Endodermal cell (in vitro differentiated cells): ENCODE measurements around the gene APC. TPM values are rescaled to one million over a fixed set of nuclear protein-coding genes. Genes with fewer than 3 reads are reported as not detected.

Experiments
- DNase-seq: peaks from one replicate; pipeline ENCODE4 v3.0.0-alpha.2; 2017
- H3K27ac ChIP-seq: 2 replicates; pipeline ENCODE4 v1.5.1; 2013; ENCODE audit warnings: mild to moderate bottlenecking, low read depth, low read length, moderate library complexity
- H3K27me3 ChIP-seq: 2 replicates; pipeline ENCODE4 v1.6.1; 2013; ENCODE audit warnings: mild to moderate bottlenecking, low read length, moderate library complexity; ENCODE audit not compliant: insufficient read depth, control insufficient read depth, poor library complexity, severe bottlenecking
- H3K36me3 ChIP-seq: 2 replicates; pipeline ENCODE4 v1.7.0; 2013; ENCODE audit warnings: mild to moderate bottlenecking, low read length, moderate library complexity; ENCODE audit not compliant: control insufficient read depth, insufficient read depth
- H3K4me1 ChIP-seq: one replicate; pipeline ENCODE4 v1.7.0; 2013; ENCODE audit warnings: low read length; ENCODE audit not compliant: control insufficient read depth, insufficient read depth
- H3K4me3 ChIP-seq: 2 replicates; pipeline ENCODE4 v1.5.1; 2013; ENCODE audit warnings: mild to moderate bottlenecking, low read length, moderate library complexity
- H3K9ac ChIP-seq: 2 replicates; pipeline ENCODE4 v1.6.1; 2013; ENCODE audit warnings: mild to moderate bottlenecking, low read length, moderate library complexity; ENCODE audit not compliant: poor library complexity, severe bottlenecking; ENCODE audit errors: extremely low read depth
- H3K9me3 ChIP-seq: 2 replicates; pipeline ENCODE4 v1.6.1; 2013; ENCODE audit warnings: mild to moderate bottlenecking, low read length, moderate library complexity; ENCODE audit not compliant: control insufficient read depth
- H3K27ac Mint-ChIP-seq: 2 replicates; pipeline ENCODE4 v1.8.0; 2020; ENCODE audit warnings: mixed read lengths
- H3K27me3 Mint-ChIP-seq: 2 replicates; pipeline ENCODE4 v1.8.0; 2021; ENCODE audit warnings: mild to moderate bottlenecking, mixed read lengths; ENCODE audit not compliant: insufficient read depth
- H3K36me3 Mint-ChIP-seq: 2 replicates; pipeline ENCODE4 v1.8.0; 2020; ENCODE audit warnings: low read depth, mixed read lengths
- H3K4me1 Mint-ChIP-seq: 2 replicates; pipeline ENCODE4 v1.8.0; 2020; ENCODE audit warnings: mixed read lengths
- H3K4me3 Mint-ChIP-seq: 2 replicates; pipeline ENCODE4 v1.8.0; 2020; ENCODE audit warnings: mild to moderate bottlenecking, moderate library complexity, mixed read lengths
- H3K9me3 Mint-ChIP-seq: 2 replicates; pipeline ENCODE4 v1.8.0; 2020; ENCODE audit warnings: mild to moderate bottlenecking, mixed read lengths
- CTCF ChIP-seq: fragments of 200-600 bp; sonication (generic); conservative IDR thresholded peaks from 2 replicates; pipeline ENCODE4 v1.5.0; 2021; ENCODE audit warnings: antibody characterized with exemption, mild to moderate bottlenecking
- WGBS, 2 experiments: methylation state at CpG; one replicate each; pipeline versions ENCODE4 v1.1.5 to v1.1.7; 2013; ENCODE audit warnings: missing lambda C conversion rate in 2 of 2, mixed read lengths in 1 of 2; ENCODE audit not compliant: insufficient coverage in 1 of 2, insufficient read length in 1 of 2; 5-methylcytosine and 5-hydroxymethylcytosine counted together
- total RNA-seq, 2 donors: library from RNA; stranded (reverse); fragmentation: NEBNext Ultra II Directional in 1 of 2; extraction: Animal tissue kit (Norgen Biotek cat#: 25700) in 1 of 2; gene quantifications; 2 replicates in 1 of 2; 3 replicates in 1 of 2; pipeline ENCODE4 v1.2.1, GENCODE V29; 2021

Gene APC
- total RNA-seq, 2 donors from 2014 or later, result 66.3 to 87.6 TPM

- no peak overlapping the region for H3K27ac Mint-ChIP-seq
- peaks cover 19% of the 10 kb centered on the region for H3K4me1 Mint-ChIP-seq
- no peak for TF ChIP-seq CTCF
- H3K36me3 Mint-ChIP-seq, result peaks cover 76% of the 10 kb centered on the region
- Histone ChIP-seq H3K27ac (no peak overlapping the region), H3K4me1 (no peaks in the 10 kb centered on the region), H3K9ac (no peak overlapping the region), H3K9me3 (no peaks in the 10 kb centered on the region), H3K27me3 (no peaks in the 10 kb centered on the region), H3K36me3 (peaks cover 94% of the 10 kb centered on the region), H3K4me3 (no peak overlapping the region)
- no peak overlapping the region for H3K4me3 Mint-ChIP-seq
- no peaks in the 10 kb centered on the region for H3K9me3 Mint-ChIP-seq
- DNase-seq, result no peak
- no peaks in the 10 kb centered on the region for H3K27me3 Mint-ChIP-seq
- 86% methylated on average over 1 of the region's 1 CpG; no CpG with 5 or more reads in 1 of the 2 experiments for WGBS, 2 experiments
Measured at GRCh38 chr5:112820246-112820645, 82.6 kb downstream of the APC start.

DNA sequence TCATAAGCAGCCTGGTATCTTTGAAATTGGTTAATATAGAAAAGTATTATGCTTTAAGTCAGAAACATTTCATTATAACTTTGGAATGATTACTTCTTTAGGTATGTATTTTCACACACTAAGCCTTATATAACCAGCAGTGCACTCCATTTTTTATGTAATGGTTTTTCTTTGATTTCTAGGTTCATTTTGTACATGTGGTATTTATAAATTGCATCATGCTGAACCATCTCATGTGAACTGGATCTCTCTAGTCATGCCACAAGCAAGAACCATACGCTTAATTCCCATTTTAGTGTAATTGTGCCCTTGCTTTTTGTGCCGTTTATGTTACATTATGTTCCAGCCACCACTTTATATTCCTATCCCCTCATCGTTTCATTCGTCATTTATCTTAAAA is 84.8 kb downstream of the APC start:
- Mint-ChIP-seq H3K9me3 (no peaks in the 10 kb centered on the region), H3K4me3 (no peak overlapping the region), H3K27me3 (no peaks in the 10 kb centered on the region), H3K27ac (no peak overlapping the region), H3K4me1 (peaks cover 23% of the 10 kb centered on the region), H3K36me3 (peaks cover 73% of the 10 kb centered on the region)
- Histone ChIP-seq H3K27me3 (no peaks in the 10 kb centered on the region), H3K36me3 (peaks cover 97% of the 10 kb centered on the region), H3K4me1 (no peaks in the 10 kb centered on the region), H3K27ac (no peak overlapping the region), H3K4me3 (no peak overlapping the region), H3K9ac (no peak overlapping the region), H3K9me3 (no peaks in the 10 kb centered on the region)
- TF ChIP-seq CTCF, result no peak
- WGBS, 2 experiments, result 94 to 98% methylated on average over 4 of the region's 4 CpGs
- no peak for DNase-seq

- Mint-ChIP-seq H3K27ac (no peak overlapping the region), H3K4me1 (peaks cover 19% of the 10 kb centered on the region), H3K27me3 (no peaks in the 10 kb centered on the region), H3K9me3 (no peaks in the 10 kb centered on the region), H3K36me3 (peaks cover 75% of the 10 kb centered on the region), H3K4me3 (no peak overlapping the region)
- Histone ChIP-seq H3K27ac (no peak overlapping the region), H3K9ac (no peak overlapping the region), H3K4me3 (no peak overlapping the region), H3K27me3 (no peaks in the 10 kb centered on the region), H3K36me3 (peaks cover 97% of the 10 kb centered on the region), H3K9me3 (no peaks in the 10 kb centered on the region), H3K4me1 (no peaks in the 10 kb centered on the region)
- WGBS, 2 experiments, result 88% methylated on average over 2 of the region's 2 CpGs; no CpG with 5 or more reads in 1 of the 2 experiments
- TF ChIP-seq CTCF, result no peak
- no peak for DNase-seq
Measured at GRCh38 chr5:112823181-112823580, 85.5 kb downstream of the APC start.
